ENCODE data around the gene POLR3B. TPM values are rescaled to one million over a fixed set of nuclear protein-coding genes. Genes with fewer than 3 reads are reported as not detected.
"Not testable (repeated sequence)": the region's sequence is repeated elsewhere in the genome, so short reads cannot be mapped to it uniquely, and the experiment has no call there.

Gene POLR3B
- polyA plus RNA-seq, 2 donors = 3.1 to 6.6 TPM

- Histone ChIP-seq H3K27ac (ENCODE audit: low read depth in 2 of 2, low read length in 1 of 2) (no peak overlapping the region), H3K4me3 (ENCODE audit: low read depth in 1 of 2, low read length in 2 of 2) (no peak overlapping the region), H3K36me3 (ENCODE audit: control insufficient read depth in 2 of 2, insufficient read depth in 2 of 2, low read length in 1 of 2) (peaks cover 0 to 3% of the 10 kb centered on the region in 2 donors), H3K9me3 (ENCODE audit: control insufficient read depth in 2 of 2, insufficient read depth in 1 of 2, low read depth in 1 of 2, low read length in 1 of 2) (no peaks in the 10 kb centered on the region), H3K4me1 (ENCODE audit: control insufficient read depth in 2 of 2, insufficient read depth in 2 of 2, low read length in 1 of 2) (peaks cover 0 to 2% of the 10 kb centered on the region in 2 donors), H3K27me3 (ENCODE audit: control insufficient read depth in 1 of 2, insufficient read depth in 2 of 2, low read length in 2 of 2) (no peaks in the 10 kb centered on the region)
- WGBS, 2 donors = 60 to 80% methylated on average over 7 of the region's 7 CpGs
Measured at GRCh38 chr12:106359646-106360399, 2.3 kb downstream of the POLR3B start.

GRCh38 chr12:106360400-106360994 lies 2.9 kb downstream of the POLR3B start:
- no peaks in the 10 kb centered on the region for H3K9me3 ChIP-seq (ENCODE audit: control insufficient read depth in 2 of 2, insufficient read depth in 1 of 2, low read depth in 1 of 2, low read length in 1 of 2)
- no peak overlapping the region for H3K27ac ChIP-seq (ENCODE audit: low read depth in 2 of 2, low read length in 1 of 2)
- no peak overlapping the region for H3K4me3 ChIP-seq (ENCODE audit: low read depth in 1 of 2, low read length in 2 of 2)
- H3K36me3 ChIP-seq (ENCODE audit: control insufficient read depth in 2 of 2, insufficient read depth in 2 of 2, low read length in 1 of 2) = peaks cover 0 to 3% of the 10 kb centered on the region in 2 donors
- 87 to 94% methylated on average over 5 of the region's 5 CpGs for WGBS, 2 donors
- peaks cover 0 to 2% of the 10 kb centered on the region in 2 donors for H3K4me1 ChIP-seq (ENCODE audit: control insufficient read depth in 2 of 2, insufficient read depth in 2 of 2, low read length in 1 of 2)
- H3K27me3 ChIP-seq (ENCODE audit: control insufficient read depth in 1 of 2, insufficient read depth in 2 of 2, low read length in 2 of 2) = no peaks in the 10 kb centered on the region

- no peaks in the 10 kb centered on the region for H3K9me3 ChIP-seq (ENCODE audit: control insufficient read depth in 2 of 2, insufficient read depth in 1 of 2, low read depth in 1 of 2, low read length in 1 of 2)
- no peaks in the 10 kb centered on the region for H3K27me3 ChIP-seq (ENCODE audit: control insufficient read depth in 1 of 2, insufficient read depth in 2 of 2, low read length in 2 of 2)
- 85 to 92% methylated on average over 4 of the region's 4 CpGs for WGBS, 2 donors
- peaks cover 0 to 3% of the 10 kb centered on the region in 2 donors for H3K36me3 ChIP-seq (ENCODE audit: control insufficient read depth in 2 of 2, insufficient read depth in 2 of 2, low read length in 1 of 2)
- H3K27ac ChIP-seq (ENCODE audit: low read depth in 2 of 2, low read length in 1 of 2) = peak overlapping the region in 1 of 2 donors; percentile 81
- no peak overlapping the region for H3K4me3 ChIP-seq (ENCODE audit: low read depth in 1 of 2, low read length in 2 of 2)
- peaks cover 0 to 2% of the 10 kb centered on the region in 2 donors for H3K4me1 ChIP-seq (ENCODE audit: control insufficient read depth in 2 of 2, insufficient read depth in 2 of 2, low read length in 1 of 2)
Measured at GRCh38 chr12:106362971-106363370, 5.4 kb downstream of the POLR3B start.

DNA sequence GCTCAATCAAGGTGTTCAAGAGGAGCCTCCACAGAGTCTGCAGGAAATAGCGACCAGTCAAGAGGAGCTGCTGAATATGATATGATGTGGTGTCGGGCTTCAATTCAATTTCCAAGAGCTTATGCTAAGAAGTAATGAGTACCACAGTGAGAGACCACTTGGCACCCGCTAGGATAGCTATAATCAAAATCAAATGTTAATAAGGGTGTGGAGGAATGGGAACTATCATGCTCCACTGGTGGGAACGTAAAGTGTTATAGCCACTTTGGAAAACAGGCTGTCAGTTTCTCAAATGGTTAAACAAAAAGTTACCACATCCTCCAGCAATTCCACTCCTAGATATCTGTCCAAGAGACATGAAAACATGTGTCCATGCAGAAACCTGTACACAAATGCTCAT lies 6.7 kb downstream of the POLR3B start:
- peaks cover 0 to 2% of the 10 kb centered on the region in 2 donors for H3K4me1 ChIP-seq (ENCODE audit: control insufficient read depth in 2 of 2, insufficient read depth in 2 of 2, low read length in 1 of 2)
- 96% methylated on average over 4 of the region's 4 CpGs for WGBS, 2 donors

GRCh38 chr12:106369624-106370346 lies 12.2 kb downstream of the POLR3B start:
- no peaks in the 10 kb centered on the region for H3K4me1 ChIP-seq (ENCODE audit: control insufficient read depth in 2 of 2, insufficient read depth in 2 of 2, low read length in 1 of 2)
- H3K9me3 ChIP-seq (ENCODE audit: control insufficient read depth in 2 of 2, insufficient read depth in 1 of 2, low read depth in 1 of 2, low read length in 1 of 2) = no peaks in the 10 kb centered on the region
- no peaks in the 10 kb centered on the region for H3K36me3 ChIP-seq (ENCODE audit: control insufficient read depth in 2 of 2, insufficient read depth in 2 of 2, low read length in 1 of 2)
- H3K27me3 ChIP-seq (ENCODE audit: control insufficient read depth in 1 of 2, insufficient read depth in 2 of 2, low read length in 2 of 2) = no peaks in the 10 kb centered on the region
- peak overlapping the region in 1 of 2 donors; percentile 64 for H3K27ac ChIP-seq (ENCODE audit: low read depth in 2 of 2, low read length in 1 of 2)
- 78 to 81% methylated on average over 6 of the region's 6 CpGs for WGBS, 2 donors
- H3K4me3 ChIP-seq (ENCODE audit: low read depth in 1 of 2, low read length in 2 of 2) = no peak overlapping the region

More for the DNA sequence above, 6.7 kb downstream of the POLR3B start:
- Histone ChIP-seq H3K27ac (ENCODE audit: low read depth in 2 of 2, low read length in 1 of 2) (no peak overlapping the region), H3K36me3 (ENCODE audit: control insufficient read depth in 2 of 2, insufficient read depth in 2 of 2, low read length in 1 of 2) (peaks cover 0 to 3% of the 10 kb centered on the region in 2 donors), H3K4me3 (ENCODE audit: low read depth in 1 of 2, low read length in 2 of 2) (no peak overlapping the region), H3K27me3 (ENCODE audit: control insufficient read depth in 1 of 2, insufficient read depth in 2 of 2, low read length in 2 of 2) (no peaks in the 10 kb centered on the region), H3K9me3 (ENCODE audit: control insufficient read depth in 2 of 2, insufficient read depth in 1 of 2, low read depth in 1 of 2, low read length in 1 of 2) (no peaks in the 10 kb centered on the region)

- Histone ChIP-seq H3K27me3 (ENCODE audit: control insufficient read depth in 1 of 2, insufficient read depth in 2 of 2, low read length in 2 of 2) (no peaks in the 10 kb centered on the region), H3K36me3 (ENCODE audit: control insufficient read depth in 2 of 2, insufficient read depth in 2 of 2, low read length in 1 of 2) (peaks cover 0 to 7% of the 10 kb centered on the region in 2 donors), H3K4me3 (ENCODE audit: low read depth in 1 of 2, low read length in 2 of 2) (no peak overlapping the region), H3K9me3 (ENCODE audit: control insufficient read depth in 2 of 2, insufficient read depth in 1 of 2, low read depth in 1 of 2, low read length in 1 of 2) (no peaks in the 10 kb centered on the region), H3K4me1 (ENCODE audit: control insufficient read depth in 2 of 2, insufficient read depth in 2 of 2, low read length in 1 of 2) (no peaks in the 10 kb centered on the region), H3K27ac (ENCODE audit: low read depth in 2 of 2, low read length in 1 of 2) (no peak overlapping the region)
- WGBS, 2 donors = 73 to 82% methylated on average over 4 of the region's 4 CpGs
Measured at GRCh38 chr12:106378788-106379187, 21.2 kb downstream of the POLR3B start.

DNA sequence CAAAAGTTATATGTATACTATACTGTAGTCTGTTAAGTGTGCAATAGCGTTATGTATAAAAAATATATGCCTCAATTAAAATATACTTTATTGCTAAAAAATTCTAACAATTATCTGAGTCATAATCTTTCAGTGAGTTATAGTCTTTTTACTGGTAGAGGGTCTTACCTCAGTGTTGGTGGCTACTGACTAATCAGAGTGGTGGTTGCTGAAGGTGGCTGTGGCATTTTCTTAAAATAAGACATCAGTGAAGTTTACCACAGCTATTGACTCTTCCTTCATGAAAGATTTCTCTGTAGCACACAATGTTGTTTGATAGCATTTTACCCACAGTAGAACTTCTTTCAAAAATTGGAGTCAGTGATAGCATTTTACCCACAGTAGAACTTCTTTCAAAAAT lies 23.4 kb downstream of the POLR3B start:
- Histone ChIP-seq H3K27ac (ENCODE audit: low read depth in 2 of 2, low read length in 1 of 2) (no peak overlapping the region), H3K27me3 (ENCODE audit: control insufficient read depth in 1 of 2, insufficient read depth in 2 of 2, low read length in 2 of 2) (no peaks in the 10 kb centered on the region), H3K4me1 (ENCODE audit: control insufficient read depth in 2 of 2, insufficient read depth in 2 of 2, low read length in 1 of 2) (no peaks in the 10 kb centered on the region), H3K36me3 (ENCODE audit: control insufficient read depth in 2 of 2, insufficient read depth in 2 of 2, low read length in 1 of 2) (peaks cover 0 to 6% of the 10 kb centered on the region in 2 donors), H3K9me3 (ENCODE audit: control insufficient read depth in 2 of 2, insufficient read depth in 1 of 2, low read depth in 1 of 2, low read length in 1 of 2) (no peaks in the 10 kb centered on the region), H3K4me3 (ENCODE audit: low read depth in 1 of 2, low read length in 2 of 2) (no peak overlapping the region)
- 90 to 98% methylated on average over 1 of the region's 1 CpG for WGBS, 2 donors

GRCh38 chr12:106381866-106382265 lies 24.3 kb downstream of the POLR3B start:
- not testable (repeated sequence) for H3K9me3 ChIP-seq (ENCODE audit: control insufficient read depth in 2 of 2, insufficient read depth in 1 of 2, low read depth in 1 of 2, low read length in 1 of 2); H3K36me3 ChIP-seq (ENCODE audit: control insufficient read depth in 2 of 2, insufficient read depth in 2 of 2, low read length in 1 of 2); H3K27ac ChIP-seq (ENCODE audit: low read depth in 2 of 2, low read length in 1 of 2); H3K27me3 ChIP-seq (ENCODE audit: control insufficient read depth in 1 of 2, insufficient read depth in 2 of 2, low read length in 2 of 2); H3K4me3 ChIP-seq (ENCODE audit: low read depth in 1 of 2, low read length in 2 of 2); H3K4me1 ChIP-seq (ENCODE audit: control insufficient read depth in 2 of 2, insufficient read depth in 2 of 2, low read length in 1 of 2)
- WGBS, 2 donors = 83 to 92% methylated on average over 4 of the region's 4 CpGs

DNA sequence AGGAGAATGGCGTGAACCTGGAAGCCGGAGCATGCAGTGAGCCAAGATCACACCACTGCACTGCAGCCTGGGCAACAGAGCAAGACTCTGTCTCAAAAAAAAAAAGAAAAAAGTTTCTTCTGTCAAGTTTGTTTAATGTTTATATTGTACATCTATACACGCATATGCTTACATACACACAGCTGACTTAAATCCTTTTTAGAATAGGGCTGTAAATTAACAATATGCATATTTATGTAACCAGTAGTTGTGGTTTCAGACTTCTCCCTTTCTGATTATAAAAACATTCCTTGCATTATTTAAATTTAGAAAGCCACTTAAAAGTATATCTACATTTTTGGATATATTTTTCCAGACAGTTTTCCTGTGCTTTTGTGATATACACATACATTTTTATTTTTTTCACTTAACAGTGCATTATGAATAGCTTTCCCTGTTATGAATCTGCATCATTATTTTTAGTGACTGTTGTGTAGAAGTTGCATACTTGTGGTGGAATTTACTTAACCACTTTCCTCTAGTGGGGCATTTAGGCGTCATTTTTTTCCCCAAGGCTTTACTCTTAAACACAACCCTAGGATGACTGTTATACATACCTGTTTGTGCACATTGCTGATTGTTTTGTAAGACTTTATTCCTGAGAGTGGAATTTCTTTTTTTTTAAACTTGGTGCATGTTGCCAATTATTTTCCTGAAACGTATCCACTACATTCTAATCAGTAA lies 29.4 kb downstream of the POLR3B start:
- no peaks in the 10 kb centered on the region for H3K4me1 ChIP-seq (ENCODE audit: control insufficient read depth in 2 of 2, insufficient read depth in 2 of 2, low read length in 1 of 2)
- H3K9me3 ChIP-seq (ENCODE audit: control insufficient read depth in 2 of 2, insufficient read depth in 1 of 2, low read depth in 1 of 2, low read length in 1 of 2) = no peaks in the 10 kb centered on the region
- H3K27ac ChIP-seq (ENCODE audit: low read depth in 2 of 2, low read length in 1 of 2) = no peak overlapping the region
- no peaks in the 10 kb centered on the region for H3K27me3 ChIP-seq (ENCODE audit: control insufficient read depth in 1 of 2, insufficient read depth in 2 of 2, low read length in 2 of 2)
- no peak overlapping the region for H3K4me3 ChIP-seq (ENCODE audit: low read depth in 1 of 2, low read length in 2 of 2)
- H3K36me3 ChIP-seq (ENCODE audit: control insufficient read depth in 2 of 2, insufficient read depth in 2 of 2, low read length in 1 of 2) = no peaks in the 10 kb centered on the region
- 86% methylated on average over 5 of the region's 5 CpGs for WGBS, 2 donors

Measured in esophagus (tissue), 2 donors.